ENCODE results near the gene HOXB4.

The HOXB4 gene

DNA sequence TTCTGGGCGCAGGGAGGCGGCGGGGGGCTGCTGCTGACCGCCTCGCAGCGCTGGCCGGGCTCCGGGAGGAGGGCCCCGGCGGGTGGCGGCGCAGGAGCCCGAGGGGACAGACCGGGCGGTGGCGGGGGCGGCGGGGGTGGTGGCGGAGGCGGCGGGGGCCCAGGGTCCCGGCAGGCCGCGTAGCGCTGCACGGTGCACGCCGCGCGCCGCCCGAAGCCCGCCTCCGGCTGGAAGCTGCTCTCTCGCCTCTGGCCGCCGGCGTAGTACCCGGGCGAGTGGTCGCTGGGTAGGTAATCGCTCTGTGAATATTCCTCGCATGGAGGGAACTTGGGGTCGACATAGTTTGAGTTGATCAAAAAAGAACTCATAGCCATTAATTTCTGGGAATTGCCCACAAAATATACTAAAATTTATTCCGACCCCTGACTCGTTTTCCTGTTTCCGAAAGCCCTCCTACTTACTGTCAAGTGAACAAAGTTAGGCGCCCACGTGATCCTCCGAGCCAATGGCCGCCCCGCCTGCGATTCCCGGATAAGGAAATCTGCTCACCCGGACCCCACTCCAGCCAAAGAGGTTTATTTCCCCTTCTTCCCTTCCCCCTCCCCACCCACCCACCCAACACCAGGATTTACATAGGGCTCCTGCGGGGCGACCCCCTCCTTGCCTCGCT is at the start of gene HOXB4:
Gene HOXB4, minus strand, starts transcription at position 405 of the 670 bp plus-strand sequence. Its CDS starts 31 bp downstream, at position 374.
- peak; percentile 67 for DNase-seq

DNA sequence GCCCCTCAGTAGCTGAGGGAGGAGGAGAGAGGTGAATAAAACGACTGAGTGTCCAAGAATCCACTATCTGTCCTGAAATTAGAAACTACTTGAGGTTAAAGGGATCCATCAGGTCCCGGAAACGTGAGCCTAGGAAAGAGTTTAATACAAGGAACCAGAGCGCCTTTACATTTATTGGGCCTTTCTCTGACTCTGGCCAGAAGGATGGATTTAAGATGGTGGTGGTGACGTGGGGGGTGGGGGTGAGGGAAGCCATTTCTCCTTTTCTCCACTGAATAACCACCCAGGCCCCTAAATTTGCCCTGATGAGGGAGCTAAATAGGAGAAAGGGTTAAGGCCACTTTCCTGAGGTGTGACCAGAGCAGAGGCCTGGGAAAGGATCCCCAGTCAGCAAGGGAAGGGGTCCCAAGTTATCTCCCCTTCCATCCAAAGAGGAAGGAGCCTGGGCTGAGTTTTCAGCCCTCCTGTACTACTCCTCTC is 49.0 kb upstream of the HOXB4 start:
- DNase-seq = no peak

DNA sequence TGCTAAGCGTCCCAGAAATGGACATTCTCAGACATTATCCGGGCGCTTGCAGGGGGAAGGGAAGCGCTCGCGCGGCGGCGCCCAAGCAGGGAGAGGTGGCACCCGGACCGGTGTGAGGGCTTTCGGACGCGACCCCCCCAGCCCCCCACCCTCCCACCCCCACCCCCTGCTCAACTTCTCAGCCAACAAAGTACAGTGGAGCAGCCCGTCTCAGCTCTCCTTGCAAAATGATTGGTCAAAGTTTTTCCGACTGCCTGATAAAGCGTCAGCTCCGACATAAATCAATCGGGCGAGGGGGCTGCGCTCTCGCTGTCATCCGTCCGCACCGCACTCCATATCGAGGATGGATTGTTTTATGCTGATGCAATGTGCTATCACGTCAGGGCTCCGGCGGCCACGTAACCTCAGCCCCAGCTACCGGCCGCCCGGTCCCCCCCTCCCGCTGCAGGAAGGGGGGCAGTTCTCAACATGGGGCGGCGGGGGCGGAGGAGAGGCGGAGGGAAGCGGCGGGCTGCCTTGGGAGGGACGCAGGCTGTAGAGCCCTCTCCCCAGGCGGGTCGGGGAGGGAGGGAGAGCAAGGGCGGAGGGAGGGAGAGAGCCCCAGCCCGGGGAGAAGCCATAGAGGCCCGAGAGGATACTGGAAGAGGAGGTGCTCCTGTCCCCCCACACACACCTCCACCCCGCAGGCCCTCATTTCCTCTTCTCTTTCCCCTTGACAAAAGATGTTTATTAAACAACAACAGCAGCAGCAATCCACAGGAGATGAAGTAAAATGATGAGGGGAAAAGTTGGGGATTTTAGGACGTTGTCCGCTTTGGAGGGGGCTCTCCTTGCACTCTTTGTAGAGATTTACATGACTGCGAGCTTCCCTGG is 48.3 kb upstream of the HOXB4 start, which contains the start of gene HOXB9:
Gene HOXB9, minus strand, starts transcription at position 114 of the 873 bp plus-strand sequence. Its CDS starts 89 bp downstream, at position 25.
- DNase-seq = no peak

DNA sequence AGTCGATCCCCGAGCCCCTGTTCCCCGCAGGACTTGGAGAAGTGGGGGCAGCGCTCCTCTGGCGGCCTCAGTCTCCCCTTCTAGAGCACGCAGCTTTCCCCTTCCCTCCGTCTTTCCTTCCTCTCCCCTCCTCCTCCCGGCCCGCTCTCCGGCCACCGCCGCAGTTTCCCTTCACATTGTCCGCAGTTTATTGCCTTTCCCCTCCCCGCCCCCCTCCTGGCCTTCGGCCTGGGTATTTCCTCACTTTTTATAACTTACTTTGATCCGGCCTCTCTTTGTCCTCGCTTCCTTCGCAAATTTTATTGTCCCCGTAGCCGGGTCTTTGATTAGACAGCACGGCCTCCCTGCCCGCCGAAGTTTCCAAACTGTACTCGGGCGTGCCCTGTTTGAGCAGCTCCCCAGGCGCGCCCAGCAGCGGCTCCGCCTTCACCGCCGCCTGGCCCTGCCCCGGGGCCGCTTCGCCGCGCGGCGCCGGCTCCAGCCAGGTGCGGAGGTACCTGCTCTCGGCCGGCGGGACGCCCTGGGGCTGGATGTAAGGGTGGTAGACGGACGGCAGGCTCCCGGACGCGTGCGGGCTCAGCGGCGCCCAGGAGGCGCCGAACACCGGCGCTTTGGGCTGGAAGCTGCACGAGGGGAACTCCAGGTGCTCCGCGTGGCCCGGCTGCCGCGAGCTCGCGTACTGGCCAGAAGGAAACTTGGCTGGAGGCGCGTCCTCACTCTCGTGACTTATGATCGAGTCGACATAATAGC is 47.5 kb upstream of the HOXB4 start:
- no peak for DNase-seq

DNA sequence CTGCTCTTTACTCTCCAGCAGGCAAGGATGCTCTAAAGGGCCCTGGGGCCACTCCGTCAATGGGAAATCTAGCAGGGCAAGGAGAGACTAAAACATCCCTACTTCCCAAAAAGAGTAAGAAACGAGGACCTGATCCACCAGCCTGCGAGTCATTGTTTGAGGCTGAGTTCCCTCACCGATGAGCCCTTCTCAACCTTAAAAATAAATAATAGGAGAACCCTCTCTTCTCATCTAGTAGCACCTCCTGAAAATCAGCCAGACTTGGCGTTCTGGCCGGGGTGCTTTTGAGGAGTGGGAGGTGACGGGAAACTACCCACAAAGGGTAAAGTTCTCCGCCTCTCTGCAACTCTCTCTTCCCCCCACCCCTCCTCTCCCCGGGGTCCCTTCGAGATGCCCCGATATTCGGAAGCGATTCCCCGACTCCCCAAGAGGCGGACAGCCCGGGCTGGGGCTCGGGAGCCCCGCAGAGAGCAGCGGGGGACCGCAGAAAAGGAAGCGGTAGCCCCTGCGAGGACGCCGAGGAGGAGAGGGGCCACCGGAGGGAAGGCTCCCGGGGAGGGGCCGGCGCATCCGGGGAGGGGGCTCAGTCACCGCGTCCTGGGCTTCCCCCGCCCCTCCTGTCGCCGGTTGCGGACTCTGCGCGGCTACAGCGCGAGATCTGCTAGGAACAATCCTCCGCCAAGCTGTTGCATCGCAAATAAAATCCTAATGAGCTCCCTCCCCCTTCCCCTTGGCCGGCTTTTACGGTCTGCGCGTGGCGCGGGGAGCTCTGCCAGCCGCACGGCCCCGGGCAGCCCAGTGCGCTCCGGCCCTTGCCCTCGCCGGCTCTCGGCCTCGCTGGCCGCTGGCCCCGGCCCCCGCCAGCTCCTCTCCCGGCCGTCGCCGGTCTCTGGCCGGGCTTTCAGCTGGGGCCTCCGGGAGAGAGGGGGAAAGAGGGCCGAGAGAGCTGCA is 46.7 kb upstream of the HOXB4 start:
- no peak for DNase-seq

DNA sequence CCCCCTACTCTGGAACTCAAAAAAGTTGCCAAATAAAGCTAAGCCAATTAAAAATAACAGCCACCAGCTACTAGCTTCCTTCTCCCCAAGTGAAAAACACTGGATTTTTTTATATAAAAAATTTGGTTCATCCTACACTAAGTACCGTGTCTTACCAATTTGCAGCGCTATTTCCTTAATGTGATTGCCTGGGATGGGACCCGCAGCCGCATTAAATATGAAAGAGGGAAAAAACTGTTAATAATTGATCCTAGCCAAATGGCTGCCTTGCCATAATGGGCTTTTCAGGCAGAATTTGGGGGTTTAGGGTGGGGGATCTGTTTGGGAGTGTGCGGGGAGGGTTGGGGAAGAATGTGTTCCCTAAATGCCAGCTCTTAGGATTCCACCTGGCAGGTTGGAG is 46.0 kb upstream of the HOXB4 start:
- DNase-seq = no peak

DNA sequence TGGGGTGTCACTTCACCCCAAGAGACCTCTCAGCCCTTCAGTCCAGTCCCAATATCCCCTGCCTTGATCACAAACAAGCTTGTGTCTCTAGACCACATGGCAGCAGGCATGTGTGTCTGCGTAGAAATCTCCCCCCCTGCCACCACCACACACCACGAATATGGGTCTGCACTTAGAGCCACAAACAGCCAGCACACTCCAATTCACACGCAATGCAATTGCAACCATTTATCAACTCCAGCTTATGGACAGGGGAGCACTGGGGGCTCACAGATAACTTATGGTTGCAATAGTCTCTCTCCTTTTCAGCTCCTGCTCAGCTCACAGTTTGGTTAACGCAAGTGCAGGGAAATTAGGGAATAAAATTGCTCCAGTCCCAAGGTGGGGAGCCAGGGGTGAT is 45.4 kb upstream of the HOXB4 start:
- DNase-seq = no peak

DNA sequence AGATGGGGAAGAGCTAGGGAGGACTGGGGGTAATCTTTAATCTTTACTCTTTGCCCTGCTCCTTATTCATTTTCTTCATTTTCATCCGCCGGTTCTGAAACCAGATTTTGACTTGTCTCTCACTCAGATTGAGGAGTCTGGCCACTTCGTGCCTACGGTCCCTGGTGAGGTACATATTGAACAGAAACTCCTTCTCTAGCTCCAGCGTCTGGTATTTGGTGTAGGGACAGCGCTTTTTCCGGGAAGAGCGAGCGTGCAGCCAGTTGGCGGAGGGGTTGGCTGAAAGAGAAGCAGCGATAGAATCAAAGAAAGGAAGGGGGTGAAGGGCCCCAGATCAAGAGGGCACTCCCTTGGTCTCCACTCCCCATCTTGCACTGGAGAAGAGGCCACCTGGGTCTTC is 44.7 kb upstream of the HOXB4 start:
- no peak for DNase-seq

DNA sequence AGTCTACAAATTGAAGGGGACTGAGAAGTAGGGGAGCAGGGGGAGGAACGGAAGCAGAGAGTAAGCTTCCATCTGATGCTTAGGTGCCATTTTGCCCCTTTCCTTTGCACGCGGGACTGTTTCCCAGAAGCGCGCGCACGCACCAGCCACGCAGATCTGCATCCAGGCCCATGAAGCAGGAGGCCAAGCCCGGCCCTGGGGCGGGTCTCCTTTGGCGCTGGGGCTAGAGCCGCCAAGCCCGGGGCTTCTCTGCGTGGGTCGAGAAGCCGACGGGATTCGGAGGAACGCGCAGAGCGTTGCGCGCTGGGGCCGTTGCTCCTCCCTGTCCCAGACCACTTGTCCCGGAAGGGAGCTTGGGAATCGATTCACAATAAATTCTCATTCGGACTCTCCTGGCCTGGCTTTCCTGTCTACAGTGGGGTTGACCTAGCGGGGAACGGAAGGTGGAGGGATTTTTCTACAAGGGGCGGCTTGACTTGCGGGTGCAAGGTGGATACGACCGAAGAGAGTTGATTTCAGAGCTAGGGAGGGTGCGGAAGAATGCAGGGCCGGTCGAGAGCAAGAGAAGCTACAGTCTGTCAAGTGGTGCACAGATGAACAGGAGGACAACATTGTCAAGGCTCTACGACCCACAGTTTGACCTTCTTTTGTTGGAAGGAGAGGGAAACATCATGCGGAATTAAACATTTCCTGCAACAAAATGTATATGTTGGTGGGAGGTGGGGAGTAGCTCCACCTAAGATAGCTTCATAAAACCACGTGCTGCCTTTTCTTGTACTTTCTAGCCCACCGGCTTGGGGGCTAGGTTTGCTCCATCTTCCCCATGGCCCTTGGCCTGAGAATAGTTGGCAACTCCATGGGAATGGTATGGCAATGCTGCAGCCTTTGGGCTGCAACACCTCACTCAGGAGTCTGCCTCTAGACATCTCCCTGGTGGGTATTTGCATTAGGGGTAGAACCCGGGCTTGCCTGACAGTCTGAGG is 43.6 kb upstream of the HOXB4 start:
- no peak for DNase-seq

DNA sequence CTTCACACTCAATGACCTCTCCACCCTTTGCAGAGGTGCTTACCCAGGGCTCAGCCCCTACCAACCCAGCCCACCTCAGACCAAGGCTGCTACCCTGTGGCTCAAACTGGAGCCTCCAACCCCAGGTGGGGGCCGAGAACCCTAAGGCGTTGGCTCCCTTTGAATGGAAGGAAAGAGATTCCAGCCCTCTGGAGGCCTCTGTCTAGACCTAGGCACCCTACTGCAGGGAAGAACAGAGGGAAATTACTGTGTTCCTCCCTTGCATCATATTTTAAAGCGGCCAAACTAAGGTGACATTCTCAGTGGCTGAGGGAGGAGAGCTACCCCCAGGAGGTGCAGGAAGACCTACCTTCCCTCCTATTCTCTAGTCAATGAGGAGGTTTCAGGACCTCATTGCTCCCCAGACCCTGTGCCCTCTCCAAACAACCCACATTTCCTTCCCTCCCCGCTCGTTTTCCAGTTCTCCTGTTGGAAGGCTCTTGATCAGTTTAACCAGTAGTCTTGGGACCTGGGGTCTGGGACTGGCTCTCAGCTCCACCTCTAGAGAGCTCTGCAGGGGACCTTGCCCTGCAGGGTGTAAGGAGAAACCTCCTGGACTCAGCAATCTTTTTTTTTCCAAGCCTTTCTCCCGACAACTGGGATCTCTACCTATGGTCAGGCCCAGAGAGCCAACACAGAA is 42.5 kb upstream of the HOXB4 start:
- no peak for DNase-seq

DNA sequence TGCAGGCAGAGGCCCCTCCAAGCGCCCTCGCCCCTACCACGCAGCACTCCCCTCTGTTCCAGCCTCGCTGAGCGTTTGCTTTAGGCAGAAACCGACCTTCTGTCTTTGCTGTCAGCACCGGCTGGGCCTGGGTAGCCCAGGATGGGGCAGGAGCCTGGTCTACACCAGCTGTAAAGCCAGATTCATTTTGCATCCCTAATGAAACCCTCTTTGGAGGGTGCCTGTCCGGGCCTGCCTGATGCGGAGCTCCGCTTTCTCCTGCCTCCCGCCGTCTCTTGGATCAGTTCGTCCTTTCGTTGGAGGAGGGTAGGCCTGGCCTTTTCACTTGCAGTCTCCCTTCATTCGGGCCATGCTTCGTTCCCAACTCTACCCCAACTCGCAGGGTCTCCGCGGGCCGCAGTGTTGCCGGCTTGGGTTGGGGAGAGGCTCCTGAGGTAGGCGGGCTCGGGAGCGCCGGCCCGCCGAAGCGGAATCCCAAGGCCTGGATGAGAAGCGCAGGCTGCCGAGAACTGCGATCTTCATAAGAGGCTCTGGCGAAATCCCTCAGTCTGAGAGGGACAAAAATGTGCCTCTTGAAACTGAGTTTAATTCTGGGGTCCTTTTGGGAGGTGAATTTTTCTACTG is 41.8 kb upstream of the HOXB4 start:
- DNase-seq = no peak

DNA sequence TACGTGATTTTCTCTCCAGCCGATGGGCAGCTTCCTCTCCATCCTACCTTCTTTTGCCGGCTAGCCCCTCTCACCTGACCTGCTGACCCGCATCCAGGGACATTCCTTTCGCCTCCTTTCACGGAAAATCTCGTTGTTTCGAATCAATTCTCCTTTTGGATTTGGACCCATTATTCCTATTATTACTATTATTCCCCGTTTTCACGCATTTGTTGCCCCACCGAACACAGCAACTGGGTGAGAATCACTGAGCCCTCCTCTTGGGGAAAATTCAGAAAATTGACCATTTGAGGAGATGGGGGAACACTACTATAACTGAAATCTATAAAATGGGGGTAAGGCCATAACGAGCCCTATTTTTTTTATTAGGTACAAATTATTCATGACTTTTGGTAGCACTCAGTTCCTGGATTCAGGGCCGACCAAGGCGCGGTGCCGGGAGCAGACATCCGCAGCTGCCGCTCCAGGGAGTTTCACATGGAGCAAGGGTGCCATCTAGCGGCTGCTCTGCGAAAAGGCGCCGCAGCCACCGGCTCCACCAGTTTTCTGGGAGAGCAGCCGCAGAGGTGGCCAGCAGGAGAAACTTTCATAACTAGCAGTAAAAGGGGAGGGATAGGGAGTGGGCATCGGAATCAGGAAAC is 40.2 kb upstream of the HOXB4 start:
- peak; percentile 94 for DNase-seq

DNA sequence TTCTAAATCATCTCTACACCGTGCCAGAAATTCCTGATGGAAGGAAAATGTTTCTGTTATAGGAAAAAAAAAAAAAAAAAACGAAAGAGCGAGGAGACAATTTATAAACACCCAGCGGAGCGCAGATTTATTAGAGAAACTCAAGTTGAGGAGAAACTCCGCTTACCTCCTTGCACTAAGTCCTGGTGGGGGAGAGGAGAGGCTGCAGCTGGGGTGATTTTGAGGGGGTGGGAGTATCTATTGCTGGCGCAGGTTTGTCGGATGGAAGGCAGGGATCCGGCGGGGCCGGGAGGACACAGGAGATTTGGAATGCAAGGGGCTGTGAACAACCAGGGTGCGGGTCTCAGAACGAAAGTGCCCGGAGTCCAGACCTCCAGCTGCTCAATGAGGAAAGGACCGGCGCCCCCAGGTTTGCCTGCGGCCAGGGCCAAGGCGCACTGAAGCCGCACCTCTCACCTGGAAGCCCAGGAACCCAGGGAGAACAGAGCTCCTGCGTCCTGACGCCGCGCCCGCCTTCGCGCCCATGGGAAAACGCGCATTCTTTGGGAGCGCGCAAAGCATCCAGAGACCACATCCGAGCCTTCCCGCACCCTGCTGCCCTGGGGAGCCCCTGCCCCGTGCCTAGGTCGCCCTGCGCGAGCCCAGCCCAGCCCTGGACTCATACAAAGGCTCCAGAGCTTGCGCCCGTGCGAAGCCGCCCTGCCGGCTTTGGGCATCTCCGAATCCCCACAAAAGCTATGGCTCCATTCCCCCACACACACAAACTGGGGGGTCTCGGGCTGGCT is 39.5 kb upstream of the HOXB4 start:
- no peak for DNase-seq

DNA sequence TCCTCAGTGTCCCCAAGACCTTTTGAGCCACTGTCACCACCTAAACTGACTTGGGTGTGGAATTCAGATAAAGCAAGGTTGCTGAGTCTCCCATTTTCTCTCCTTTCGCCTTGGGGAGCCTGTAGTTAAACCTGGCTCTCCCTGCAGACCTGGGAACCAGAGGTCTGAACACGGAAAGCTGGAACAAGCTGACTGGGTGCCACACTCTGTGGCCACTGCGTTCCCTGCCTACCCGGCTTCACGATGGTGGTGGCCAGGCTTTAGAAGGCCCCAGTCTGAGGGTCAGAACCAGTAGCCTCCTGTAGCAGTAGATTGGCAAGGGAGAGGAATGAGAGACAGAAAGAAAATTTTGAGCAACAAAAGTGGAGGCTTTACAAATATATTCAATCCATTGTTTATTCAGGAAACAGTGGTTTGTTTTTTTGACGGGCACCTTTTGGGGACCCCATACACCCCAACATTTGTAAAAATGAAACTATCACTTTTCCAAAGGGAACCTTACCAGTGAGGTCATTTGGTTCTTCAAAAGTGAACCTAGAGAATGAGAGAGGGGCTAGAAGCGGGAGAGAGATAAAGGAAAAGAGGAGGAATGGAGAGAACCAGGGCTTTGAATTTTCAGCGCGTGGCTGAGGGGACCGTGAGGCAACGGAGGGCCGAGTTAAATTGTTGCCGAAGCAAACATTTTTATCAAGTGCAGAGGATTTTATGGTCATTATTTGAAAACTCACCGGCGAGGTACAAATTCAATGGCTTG is 38.7 kb upstream of the HOXB4 start:
- DNase-seq = no peak

DNA sequence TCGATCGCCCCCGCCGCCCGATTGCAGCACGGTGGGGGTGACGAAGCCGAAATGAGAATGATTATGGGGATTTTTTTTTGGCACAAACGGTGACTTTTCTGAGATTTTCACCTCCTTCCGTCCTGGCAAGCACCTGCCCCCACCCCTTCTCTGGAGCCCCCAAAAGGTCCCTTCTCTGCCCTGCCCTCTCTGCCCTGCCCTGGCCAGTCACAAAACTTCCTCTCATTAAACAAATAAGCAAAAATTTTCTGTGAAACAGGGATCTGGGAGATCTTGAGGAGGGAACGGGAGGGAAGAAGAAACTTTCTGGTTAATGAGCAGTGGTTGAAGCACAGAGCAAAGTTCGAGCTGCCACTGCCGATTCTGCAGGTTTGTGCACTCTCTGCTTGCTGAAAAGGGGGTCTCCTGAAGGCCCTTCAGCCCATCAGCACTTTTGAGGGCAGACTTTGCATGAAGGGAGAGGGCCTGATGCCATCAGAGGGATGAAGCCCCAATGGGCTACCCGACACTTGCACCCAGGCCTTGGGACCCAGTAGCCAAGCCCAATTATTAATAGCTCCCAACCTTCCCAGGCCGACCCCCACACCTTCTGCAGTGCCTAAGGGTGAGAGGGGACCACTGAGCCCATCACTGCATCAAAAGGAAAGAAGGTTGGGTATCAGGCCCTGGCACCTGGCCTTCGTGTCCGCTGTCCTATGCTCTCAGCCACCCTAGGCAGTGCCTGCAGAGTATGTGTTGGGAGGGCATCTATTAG is 38.0 kb upstream of the HOXB4 start:
- no peak for DNase-seq

DNA sequence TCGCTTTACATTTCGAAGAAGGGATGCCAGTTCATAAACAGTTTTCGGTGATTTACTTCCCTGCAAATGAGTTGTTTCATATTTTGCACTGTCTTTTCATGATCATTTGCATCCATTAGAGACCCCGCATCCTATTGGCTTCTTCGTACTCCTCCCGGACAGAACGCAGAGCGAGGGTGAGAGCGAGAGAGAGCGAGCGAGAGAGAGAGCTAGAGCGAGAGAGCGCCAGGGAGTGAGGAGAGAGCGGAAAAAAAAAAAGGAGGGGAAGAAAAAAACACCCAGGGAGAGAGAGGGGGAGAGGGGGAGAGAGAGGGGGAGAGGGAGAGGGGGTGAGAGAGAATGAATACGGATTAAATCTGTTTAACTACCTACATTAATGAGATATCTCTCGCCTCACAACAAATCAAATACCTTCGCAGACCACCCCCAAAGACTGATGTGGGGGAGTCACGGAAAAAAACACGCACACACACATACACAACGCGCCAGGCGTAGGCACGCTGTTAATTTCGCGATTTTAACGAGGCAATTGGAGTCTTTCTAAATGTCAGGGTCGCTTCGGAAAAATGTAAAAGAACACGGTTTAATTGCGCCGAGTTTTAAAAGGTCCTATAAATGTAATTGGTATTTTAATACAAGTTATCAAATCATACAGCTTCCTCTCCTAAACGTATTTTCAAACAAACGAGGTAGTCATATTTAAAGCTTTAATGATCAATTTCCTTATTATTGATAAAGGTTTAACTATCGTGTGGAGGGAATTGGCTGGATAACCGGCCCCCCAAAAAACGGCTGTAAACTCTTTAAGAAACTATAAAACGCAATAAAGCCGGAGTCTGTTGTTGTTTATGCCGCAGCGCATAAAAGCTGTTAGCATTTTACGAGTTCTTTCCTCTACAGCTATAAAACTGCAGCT is 37.2 kb upstream of the HOXB4 start, which contains the start of gene HOXB8:
Gene HOXB8, minus strand, starts transcription at position 246 of the 916 bp plus-strand sequence. CDS start 588 bp downstream, outside the sequence.
- no peak for DNase-seq
